Astrocyte (in vitro differentiated cells and primary cell): ENCODE results near the gene ALDH1B1.

Experiments used
- CTCF ChIP-seq: IDR thresholded peaks from 2 replicates; pipeline ENCODE4 v1.5.1; 2011; ENCODE audit warnings: low read depth, mild to moderate bottlenecking, inconsistent platforms, low read length, moderate library complexity; ENCODE audit not compliant: insufficient read depth
- EZH2 ChIP-seq: IDR thresholded peaks from 2 replicates; pipeline ENCODE4 v1.6.1; 2012; ENCODE audit warnings: mild to moderate bottlenecking, low read length, inconsistent platforms; ENCODE audit not compliant: insufficient read depth

GRCh38 chr9:38413283-38413682 lies 20.8 kb downstream of the ALDH1B1 start:
- TF ChIP-seq CTCF, result no peak
- no peak for TF ChIP-seq EZH2
